GM23338 (cell line): Measurements from ENCODE around the gene PKP2. TPM values are rescaled to one million over a fixed set of nuclear protein-coding genes. Genes with fewer than 3 reads are reported as not detected.

Source experiments
- ATAC-seq: fragments of 200-7000 bp; cut with Tn5 transposase; 3 replicates; pipeline ENCODE4 v1.9.1; 2020
- DNase-seq: peaks from one replicate; pipeline ENCODE4 v3.0.0-alpha.2; 2015; ENCODE audit warnings: low spot score
- H2AFZ ChIP-seq: fragments of 200-600 bp; sonication (generic); 2 replicates; pipeline ENCODE4 v1.8.0; 2016; ENCODE audit warnings: antibody characterized with exemption, mild to moderate bottlenecking, moderate library complexity
- H3F3A ChIP-seq: fragments of 200-600 bp; sonication (generic); replicated peaks from 2 replicates; pipeline ENCODE4 v1.8.0; 2017; ENCODE audit warnings: antibody characterized with exemption, mixed run types, low read depth
- H3K27ac ChIP-seq: fragments of 200-600 bp; sonication (generic); 2 replicates; pipeline ENCODE4 v1.6.1; 2016; ENCODE audit warnings: low read depth
- H3K27me3 ChIP-seq: fragments of 200-600 bp; sonication (generic); 2 replicates; pipeline ENCODE4 v1.8.0; 2016; ENCODE audit warnings: mild to moderate bottlenecking, mixed run types, moderate library complexity; ENCODE audit not compliant: insufficient read depth
- H3K36me3 ChIP-seq: fragments of 200-600 bp; sonication (generic); 2 replicates; pipeline ENCODE4 v1.8.0; 2016; ENCODE audit warnings: mild to moderate bottlenecking; ENCODE audit not compliant: insufficient read depth
- H3K4me1 ChIP-seq: fragments of 200-600 bp; sonication (generic); 2 replicates; pipeline ENCODE4 v1.8.0; 2016; ENCODE audit warnings: mild to moderate bottlenecking, moderate library complexity; ENCODE audit not compliant: insufficient read depth
- H3K4me2 ChIP-seq: fragments of 200-600 bp; sonication (generic); 2 replicates; pipeline ENCODE4 v1.7.1; 2017; ENCODE audit warnings: mixed run types
- H3K4me3 ChIP-seq: fragments of 200-600 bp; sonication (generic); 2 replicates; pipeline ENCODE4 v1.6.1; 2016; ENCODE audit warnings: mixed run types
- H3K79me2 ChIP-seq: fragments of 200-600 bp; sonication (generic); replicated peaks from 2 replicates; pipeline ENCODE4 v1.8.0; 2017; ENCODE audit warnings: mild to moderate bottlenecking; ENCODE audit not compliant: insufficient read depth
- H3K9me2 ChIP-seq: fragments of 200-600 bp; sonication (generic); 2 replicates; pipeline ENCODE4 v1.8.0; 2017; ENCODE audit not compliant: insufficient read depth
- H4K20me1 ChIP-seq: fragments of 200-600 bp; sonication (generic); replicated peaks from 2 replicates; pipeline ENCODE4 v1.8.0; 2017; ENCODE audit warnings: mild to moderate bottlenecking; ENCODE audit not compliant: insufficient read depth
- H3K27ac Mint-ChIP-seq: 2 replicates; pipeline ENCODE4 v1.8.0; 2020; ENCODE audit warnings: inconsistent platforms, mild to moderate bottlenecking, moderate library complexity, mixed read lengths
- H3K27me3 Mint-ChIP-seq: 3 replicates; pipeline ENCODE4 v1.8.0; 2022; ENCODE audit warnings: low read depth, mild to moderate bottlenecking, moderate library complexity, mixed read lengths, inconsistent platforms; ENCODE audit not compliant: insufficient read depth, poor library complexity
- H3K36me3 Mint-ChIP-seq: 3 replicates; pipeline ENCODE4 v1.8.0; 2021; ENCODE audit warnings: low read depth, mild to moderate bottlenecking, inconsistent platforms, moderate library complexity, mixed read lengths
- H3K4me1 Mint-ChIP-seq: 3 replicates; pipeline ENCODE4 v1.8.0; 2020; ENCODE audit warnings: mild to moderate bottlenecking, inconsistent platforms, mixed read lengths
- H3K4me3 Mint-ChIP-seq: 3 replicates; pipeline ENCODE4 v1.8.0; 2021; ENCODE audit warnings: moderate library complexity, mild to moderate bottlenecking, inconsistent platforms, mixed read lengths
- H3K9me3 Mint-ChIP-seq: 3 replicates; pipeline ENCODE4 v1.8.0; 2020; ENCODE audit warnings: moderate library complexity, mild to moderate bottlenecking, inconsistent platforms, mixed read lengths
- CREB1 ChIP-seq: fragments of 250-450 bp; sonication (Bioruptor Pico); IDR thresholded peaks from 2 replicates; pipeline ENCODE4 v1.5.0; 2020; ENCODE audit warnings: low read depth, mild to moderate bottlenecking, moderate library complexity
- EZH2 ChIP-seq: fragments of 200-600 bp; sonication (generic); IDR thresholded peaks from one replicate; pipeline ENCODE4 v1.8.0; 2017; ENCODE audit warnings: antibody characterized with exemption, mild to moderate bottlenecking, low read depth; ENCODE audit not compliant: unreplicated experiment
- EZH2phosphoT487 ChIP-seq: fragments of 200-600 bp; sonication (generic); IDR thresholded peaks from one replicate; pipeline ENCODE4 v1.8.1; 2018; ENCODE audit warnings: antibody characterized with exemption; ENCODE audit not compliant: unreplicated experiment
- JUNB ChIP-seq: IDR thresholded peaks from one replicate; pipeline ENCODE4 v1.6.1; 2016; ENCODE audit warnings: antibody characterized with exemption; ENCODE audit not compliant: unreplicated experiment
- NANOG ChIP-seq: IDR thresholded peaks from 2 replicates; pipeline ENCODE4 v1.6.1; 2016; ENCODE audit warnings: antibody characterized with exemption, borderline replicate concordance
- POLR2AphosphoS5 ChIP-seq: IDR thresholded peaks from 2 replicates; pipeline ENCODE4 v1.6.1; 2016; ENCODE audit warnings: antibody characterized with exemption, low read depth
- STAT1 ChIP-seq: IDR thresholded peaks from one replicate; pipeline ENCODE4 v1.6.1; 2016; ENCODE audit warnings: antibody characterized with exemption; ENCODE audit not compliant: unreplicated experiment
- ZNF114 ChIP-seq: fragments of 250-450 bp; sonication (Bioruptor Pico); IDR thresholded peaks from 2 replicates; pipeline ENCODE4 v1.5.0; 2020; ENCODE audit warnings: mild to moderate bottlenecking, moderate library complexity
- polyA plus RNA-seq: library from polyadenylated mRNA; unstranded; fragments of >200 nt; fragmentation: Nextera tagmentation; extraction: Ambion mirVana; gene quantifications from 2 replicates; pipeline ENCODE4 v1.2.1, GENCODE V29; 2016
- total RNA-seq: library from RNA; depleted of rRNA; stranded (reverse); fragments of >200 nt; shearing (Covaris generic); gene quantifications from 2 replicates; pipeline ENCODE4 v1.2.3, GENCODE V29; 2014
- TF ChIP-seq, protein P1 (sequence below): fragments of 250-450 bp; sonication (Bioruptor Pico); IDR thresholded peaks from 2 replicates; pipeline ENCODE4 v1.5.0; 2020; ENCODE audit warnings: mild to moderate bottlenecking, moderate library complexity
- TF ChIP-seq, protein P2 (sequence below): IDR thresholded peaks from 2 replicates; pipeline ENCODE4 v1.6.1; 2016; ENCODE audit warnings: antibody characterized with exemption

The PKP2 gene
- total and polyA plus RNA-seq, 2 experiments from 2014 or later: 24.6 to 47.6 TPM

DNA sequence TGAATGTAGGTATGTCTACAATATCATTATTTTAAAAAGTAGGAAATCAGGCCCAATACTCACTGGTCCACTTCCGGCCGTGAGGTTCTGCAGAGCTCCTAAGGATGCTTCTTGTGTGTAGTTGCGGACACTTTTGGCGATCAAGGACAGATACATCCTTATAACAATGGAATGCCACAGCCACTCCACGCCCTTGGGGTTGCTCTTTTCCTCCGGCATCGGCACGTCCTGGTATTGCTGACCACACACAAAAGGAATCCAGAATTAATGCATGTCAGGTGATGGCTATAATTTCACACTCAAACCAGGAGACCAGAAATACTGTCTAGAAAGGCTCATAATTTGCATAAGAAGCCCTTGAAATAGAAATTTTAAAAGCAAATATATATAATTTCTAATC is 75.3 kb downstream of the PKP2 start:
- Mint-ChIP-seq H3K9me3 (no peaks in the 10 kb centered on the region), H3K4me1 (no peaks in the 10 kb centered on the region), H3K27me3 (peaks cover 1% of the 10 kb centered on the region), H3K4me3 (no peak overlapping the region), H3K27ac (no peak overlapping the region), H3K36me3 (peaks cover 17% of the 10 kb centered on the region)
- H2AFZ ChIP-seq: no peak overlapping the region
- H3K27me3 ChIP-seq: no peaks in the 10 kb centered on the region
- H3K9me2 ChIP-seq: no peaks in the 10 kb centered on the region
- peaks cover 11% of the 10 kb centered on the region for H3K36me3 ChIP-seq
- no peak overlapping the region for H3K4me2 ChIP-seq
- ATAC-seq (no peak), DNase-seq (no peak)
- H3K4me1 ChIP-seq: no peaks in the 10 kb centered on the region
- H3F3A ChIP-seq: no peaks in the 10 kb centered on the region
- TF ChIP-seq POLR2AphosphoS5: no peak
- TF ChIP-seq NANOG: no peak
- TF ChIP-seq EZH2phosphoT487: no peak
- no peak for TF ChIP-seq STAT1
- TF ChIP-seq JUNB: no peak
- TF ChIP-seq, protein P1, sequence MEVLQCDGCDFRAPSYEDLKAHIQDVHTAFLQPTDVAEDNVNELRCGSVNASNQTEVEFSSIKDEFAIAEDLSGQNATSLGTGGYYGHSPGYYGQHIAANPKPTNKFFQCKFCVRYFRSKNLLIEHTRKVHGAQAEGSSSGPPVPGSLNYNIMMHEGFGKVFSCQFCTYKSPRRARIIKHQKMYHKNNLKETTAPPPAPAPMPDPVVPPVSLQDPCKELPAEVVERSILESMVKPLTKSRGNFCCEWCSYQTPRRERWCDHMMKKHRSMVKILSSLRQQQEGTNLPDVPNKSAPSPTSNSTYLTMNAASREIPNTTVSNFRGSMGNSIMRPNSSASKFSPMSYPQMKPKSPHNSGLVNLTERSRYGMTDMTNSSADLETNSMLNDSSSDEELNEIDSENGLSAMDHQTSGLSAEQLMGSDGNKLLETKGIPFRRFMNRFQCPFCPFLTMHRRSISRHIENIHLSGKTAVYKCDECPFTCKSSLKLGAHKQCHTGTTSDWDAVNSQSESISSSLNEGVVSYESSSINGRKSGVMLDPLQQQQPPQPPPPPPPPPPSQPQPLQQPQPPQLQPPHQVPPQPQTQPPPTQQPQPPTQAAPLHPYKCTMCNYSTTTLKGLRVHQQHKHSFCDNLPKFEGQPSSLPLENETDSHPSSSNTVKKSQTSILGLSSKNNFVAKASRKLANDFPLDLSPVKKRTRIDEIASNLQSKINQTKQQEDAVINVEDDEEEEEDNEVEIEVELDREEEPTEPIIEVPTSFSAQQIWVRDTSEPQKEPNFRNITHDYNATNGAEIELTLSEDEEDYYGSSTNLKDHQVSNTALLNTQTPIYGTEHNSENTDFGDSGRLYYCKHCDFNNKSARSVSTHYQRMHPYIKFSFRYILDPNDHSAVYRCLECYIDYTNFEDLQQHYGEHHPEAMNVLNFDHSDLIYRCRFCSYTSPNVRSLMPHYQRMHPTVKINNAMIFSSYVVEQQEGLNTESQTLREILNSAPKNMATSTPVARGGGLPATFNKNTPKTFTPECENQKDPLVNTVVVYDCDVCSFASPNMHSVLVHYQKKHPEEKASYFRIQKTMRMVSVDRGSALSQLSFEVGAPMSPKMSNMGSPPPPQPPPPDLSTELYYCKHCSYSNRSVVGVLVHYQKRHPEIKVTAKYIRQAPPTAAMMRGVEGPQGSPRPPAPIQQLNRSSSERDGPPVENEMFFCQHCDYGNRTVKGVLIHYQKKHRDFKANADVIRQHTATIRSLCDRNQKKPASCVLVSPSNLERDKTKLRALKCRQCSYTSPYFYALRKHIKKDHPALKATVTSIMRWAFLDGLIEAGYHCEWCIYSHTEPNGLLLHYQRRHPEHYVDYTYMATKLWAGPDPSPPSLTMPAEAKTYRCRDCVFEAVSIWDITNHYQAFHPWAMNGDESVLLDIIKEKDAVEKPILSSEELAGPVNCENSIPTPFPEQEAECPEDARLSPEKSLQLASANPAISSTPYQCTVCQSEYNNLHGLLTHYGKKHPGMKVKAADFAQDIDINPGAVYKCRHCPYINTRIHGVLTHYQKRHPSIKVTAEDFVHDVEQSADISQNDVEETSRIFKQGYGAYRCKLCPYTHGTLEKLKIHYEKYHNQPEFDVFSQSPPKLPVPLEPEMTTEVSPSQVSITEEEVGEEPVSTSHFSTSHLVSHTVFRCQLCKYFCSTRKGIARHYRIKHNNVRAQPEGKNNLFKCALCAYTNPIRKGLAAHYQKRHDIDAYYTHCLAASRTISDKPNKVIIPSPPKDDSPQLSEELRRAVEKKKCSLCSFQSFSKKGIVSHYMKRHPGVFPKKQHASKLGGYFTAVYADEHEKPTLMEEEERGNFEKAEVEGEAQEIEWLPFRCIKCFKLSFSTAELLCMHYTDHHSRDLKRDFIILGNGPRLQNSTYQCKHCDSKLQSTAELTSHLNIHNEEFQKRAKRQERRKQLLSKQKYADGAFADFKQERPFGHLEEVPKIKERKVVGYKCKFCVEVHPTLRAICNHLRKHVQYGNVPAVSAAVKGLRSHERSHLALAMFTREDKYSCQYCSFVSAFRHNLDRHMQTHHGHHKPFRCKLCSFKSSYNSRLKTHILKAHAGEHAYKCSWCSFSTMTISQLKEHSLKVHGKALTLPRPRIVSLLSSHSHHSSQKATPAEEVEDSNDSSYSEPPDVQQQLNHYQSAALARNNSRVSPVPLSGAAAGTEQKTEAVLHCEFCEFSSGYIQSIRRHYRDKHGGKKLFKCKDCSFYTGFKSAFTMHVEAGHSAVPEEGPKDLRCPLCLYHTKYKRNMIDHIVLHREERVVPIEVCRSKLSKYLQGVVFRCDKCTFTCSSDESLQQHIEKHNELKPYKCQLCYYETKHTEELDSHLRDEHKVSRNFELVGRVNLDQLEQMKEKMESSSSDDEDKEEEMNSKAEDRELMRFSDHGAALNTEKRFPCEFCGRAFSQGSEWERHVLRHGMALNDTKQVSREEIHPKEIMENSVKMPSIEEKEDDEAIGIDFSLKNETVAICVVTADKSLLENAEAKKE (CRISPR knock-in tag): no peak
- TF ChIP-seq ZNF114 (CRISPR knock-in tag): no peak
- TF ChIP-seq, protein P2, sequence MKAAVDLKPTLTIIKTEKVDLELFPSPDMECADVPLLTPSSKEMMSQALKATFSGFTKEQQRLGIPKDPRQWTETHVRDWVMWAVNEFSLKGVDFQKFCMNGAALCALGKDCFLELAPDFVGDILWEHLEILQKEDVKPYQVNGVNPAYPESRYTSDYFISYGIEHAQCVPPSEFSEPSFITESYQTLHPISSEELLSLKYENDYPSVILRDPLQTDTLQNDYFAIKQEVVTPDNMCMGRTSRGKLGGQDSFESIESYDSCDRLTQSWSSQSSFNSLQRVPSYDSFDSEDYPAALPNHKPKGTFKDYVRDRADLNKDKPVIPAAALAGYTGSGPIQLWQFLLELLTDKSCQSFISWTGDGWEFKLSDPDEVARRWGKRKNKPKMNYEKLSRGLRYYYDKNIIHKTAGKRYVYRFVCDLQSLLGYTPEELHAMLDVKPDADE: no peak
- no peak for TF ChIP-seq CREB1 (CRISPR knock-in tag)
- no peak for TF ChIP-seq EZH2
- no peaks in the 10 kb centered on the region for H4K20me1 ChIP-seq
- H3K4me3 ChIP-seq: no peak overlapping the region
- no peaks in the 10 kb centered on the region for H3K79me2 ChIP-seq
- no peak overlapping the region for H3K27ac ChIP-seq
